Mucosa of rectum (tissue), 2 donors: ENCODE results near the gene CADM1.

Experiments used
- H3K27ac ChIP-seq, 2 donors: one replicate each; pipeline ENCODE4 v1.7.0; 2013; ENCODE audit warnings: inconsistent platforms in 2 of 2, low read depth in 2 of 2, low read length in 2 of 2
- H3K27me3 ChIP-seq, 2 donors: one replicate each; pipeline ENCODE4 v1.7.0; 2013; ENCODE audit warnings: low read length in 2 of 2; ENCODE audit not compliant: control insufficient read depth in 2 of 2, insufficient read depth in 2 of 2
- H3K36me3 ChIP-seq, 2 donors: one replicate each; pipeline ENCODE4 v1.7.0; 2013; ENCODE audit warnings: low read length in 2 of 2; ENCODE audit not compliant: control insufficient read depth in 2 of 2, insufficient read depth in 2 of 2
- H3K4me1 ChIP-seq, 2 donors: one replicate each; pipeline ENCODE4 v1.7.0; 2013; ENCODE audit warnings: low read length in 2 of 2, mild to moderate bottlenecking in 1 of 2; ENCODE audit not compliant: control insufficient read depth in 2 of 2, insufficient read depth in 2 of 2
- H3K4me3 ChIP-seq, 2 donors: one replicate each; pipeline ENCODE4 v1.7.0; 2013; ENCODE audit warnings: low read length in 2 of 2
- H3K9ac ChIP-seq, 2 donors: one replicate each; pipeline ENCODE4 v1.7.0; 2013; ENCODE audit warnings: low read length in 2 of 2, low read depth in 1 of 2, mild to moderate bottlenecking in 1 of 2
- H3K9me3 ChIP-seq, 2 donors: one replicate each; pipeline ENCODE4 v1.7.0; 2013; ENCODE audit warnings: low read length in 2 of 2; ENCODE audit not compliant: control insufficient read depth in 2 of 2
- donor health status: healthy.
- donor health status: Normal muscosa, but diverticular disease.

CADM1 gene

GRCh38 chr11:115515647-115516395 lies 11.6 kb upstream of the CADM1 start:
- Histone ChIP-seq H3K27ac (no peak overlapping the region), H3K36me3 (no peaks in the 10 kb centered on the region), H3K9ac (no peak overlapping the region), H3K4me3 (no peak overlapping the region), H3K9me3 (no peaks in the 10 kb centered on the region), H3K4me1 (no peaks in the 10 kb centered on the region), H3K27me3 (peaks cover 0 to 2% of the 10 kb centered on the region in 2 donors)

- Histone ChIP-seq H3K9me3 (no peaks in the 10 kb centered on the region), H3K4me1 (peaks cover 10 to 15% of the 10 kb centered on the region in 2 donors), H3K9ac (no peak overlapping the region)
Measured at GRCh38 chr11:115506954-115507675, 2.9 kb upstream of the CADM1 start.

GRCh38 chr11:115505175-115505574 lies 960 bp upstream of the CADM1 start:
- no peaks in the 10 kb centered on the region for H3K9me3 ChIP-seq
- H3K36me3 ChIP-seq = no peaks in the 10 kb centered on the region
- H3K9ac ChIP-seq = no peak overlapping the region
- peaks cover 12 to 15% of the 10 kb centered on the region in 2 donors for H3K4me1 ChIP-seq
- no peak overlapping the region for H3K27ac ChIP-seq
- H3K4me3 ChIP-seq = peak overlapping the region; percentile 70 to 81
- H3K27me3 ChIP-seq = peaks cover 32 to 38% of the 10 kb centered on the region in 2 donors

More at GRCh38 chr11:115506954-115507675, 2.9 kb upstream of the CADM1 start:
- no peak overlapping the region for H3K4me3 ChIP-seq
- H3K36me3 ChIP-seq = no peaks in the 10 kb centered on the region
- H3K27me3 ChIP-seq = peaks cover 13 to 19% of the 10 kb centered on the region in 2 donors
- no peak overlapping the region for H3K27ac ChIP-seq

DNA sequence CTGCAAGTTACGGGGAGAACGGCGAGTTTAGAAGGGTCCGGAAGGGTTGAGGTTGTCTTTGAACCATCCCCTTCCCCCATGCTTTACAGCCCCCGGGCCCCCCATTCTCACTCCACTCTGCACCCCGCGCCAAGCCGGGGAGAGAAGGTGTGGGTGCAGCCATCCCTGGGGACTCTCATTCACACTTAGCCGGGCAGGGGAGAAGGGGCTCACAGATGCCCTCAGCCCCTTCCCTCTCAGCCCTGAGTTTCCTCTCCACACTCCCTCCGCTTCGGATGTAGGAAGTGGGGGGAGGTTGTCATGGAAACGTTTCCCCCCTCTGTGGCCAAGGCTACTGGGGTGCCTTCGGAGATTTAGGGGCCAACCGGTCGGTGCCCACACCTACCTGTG lies 334 bp downstream of the CADM1 start:
- Histone ChIP-seq H3K27me3 (peaks cover 41 to 45% of the 10 kb centered on the region in 2 donors), H3K9me3 (no peaks in the 10 kb centered on the region), H3K36me3 (no peaks in the 10 kb centered on the region), H3K9ac (peak overlapping the region in 1 of 2 donors; percentile 59), H3K27ac (peak overlapping the region in 1 of 2 donors; percentile 43), H3K4me3 (peak overlapping the region; percentile 70 to 81), H3K4me1 (peaks cover 12 to 15% of the 10 kb centered on the region in 2 donors)

GRCh38 chr11:115503083-115503885 lies 931 bp downstream of the CADM1 start:
- Histone ChIP-seq H3K27ac (no peak overlapping the region), H3K27me3 (peaks cover 45% of the 10 kb centered on the region in 2 donors), H3K4me3 (peak overlapping the region; percentile 70 to 81), H3K9ac (peak overlapping the region in 1 of 2 donors; percentile 22), H3K4me1 (peaks cover 12 to 15% of the 10 kb centered on the region in 2 donors), H3K9me3 (no peaks in the 10 kb centered on the region), H3K36me3 (no peaks in the 10 kb centered on the region)

DNA sequence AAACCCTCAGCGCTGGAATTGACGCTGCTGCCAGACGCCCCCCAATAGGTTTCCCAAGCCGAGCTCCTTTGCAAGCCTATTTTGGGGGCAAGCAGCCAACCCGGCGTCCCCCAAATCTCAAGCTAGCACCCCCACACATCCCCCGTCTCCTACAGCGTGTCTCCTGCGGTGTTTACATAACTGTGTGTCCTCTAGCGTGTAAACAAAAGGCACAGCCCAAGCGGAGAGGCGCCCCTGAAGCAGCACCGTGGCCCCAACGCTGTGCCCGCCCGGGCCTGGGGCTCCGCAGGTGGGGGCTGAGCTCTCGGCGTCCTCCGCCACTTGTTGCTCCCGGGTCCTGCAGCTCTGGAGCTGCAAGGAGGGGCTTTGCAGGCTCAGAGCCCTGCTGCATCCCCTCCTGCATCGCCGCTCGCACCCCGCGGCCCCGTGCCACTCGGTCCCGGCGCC lies 1.6 kb downstream of the CADM1 start:
- Histone ChIP-seq H3K9ac (peak overlapping the region in 1 of 2 donors; percentile 14), H3K9me3 (no peaks in the 10 kb centered on the region)

GRCh38 chr11:115501893-115502589 lies 2.2 kb downstream of the CADM1 start:
- H3K36me3 ChIP-seq = no peaks in the 10 kb centered on the region
- H3K27me3 ChIP-seq = peaks cover 42 to 44% of the 10 kb centered on the region in 2 donors
- no peak overlapping the region for H3K9ac ChIP-seq
- H3K27ac ChIP-seq = no peak overlapping the region
- no peaks in the 10 kb centered on the region for H3K9me3 ChIP-seq
- H3K4me3 ChIP-seq = peak overlapping the region; percentile 70 to 81
- H3K4me1 ChIP-seq = peaks cover 12 to 15% of the 10 kb centered on the region in 2 donors

More for the DNA sequence above, 1.6 kb downstream of the CADM1 start:
- Histone ChIP-seq H3K36me3 (no peaks in the 10 kb centered on the region), H3K4me1 (peaks cover 12 to 15% of the 10 kb centered on the region in 2 donors), H3K27me3 (peaks cover 44 to 45% of the 10 kb centered on the region in 2 donors), H3K27ac (no peak overlapping the region), H3K4me3 (peak overlapping the region; percentile 70 to 81)

GRCh38 chr11:115501502-115501892 lies 2.7 kb downstream of the CADM1 start:
- Histone ChIP-seq H3K9me3 (no peaks in the 10 kb centered on the region), H3K36me3 (no peaks in the 10 kb centered on the region), H3K27me3 (peaks cover 42 to 44% of the 10 kb centered on the region in 2 donors), H3K4me3 (no peak overlapping the region), H3K27ac (no peak overlapping the region), H3K9ac (no peak overlapping the region), H3K4me1 (peaks cover 12 to 15% of the 10 kb centered on the region in 2 donors)
